Measurements from ENCODE around the gene PACS2. TPM values are rescaled to one million over a fixed set of nuclear protein-coding genes. Genes with fewer than 3 reads are reported as not detected.

The PACS2 gene
- polyA plus RNA-seq, 3 donors = 57.6 to 96.7 (median 86.0) TPM

- no peak for DNase-seq (ENCODE audit: extremely low read depth in 1 of 11, low read depth in 9 of 11, low spot score in 4 of 11)
Observed at GRCh38 chr14:105305791-105306190, 8.8 kb upstream of the PACS2 start.

GRCh38 chr14:105307052-105307727 is 7.4 kb upstream of the PACS2 start:
- no peak for DNase-seq (ENCODE audit: extremely low read depth in 1 of 11, low read depth in 9 of 11, low spot score in 4 of 11)

GRCh38 chr14:105309371-105309770 is 5.2 kb upstream of the PACS2 start:
- no peak for DNase-seq (ENCODE audit: extremely low read depth in 1 of 11, low read depth in 9 of 11, low spot score in 4 of 11)

- no peak for DNase-seq (ENCODE audit: extremely low read depth in 1 of 11, low read depth in 9 of 11, low spot score in 4 of 11)
Observed at GRCh38 chr14:105311838-105312237, 2.7 kb upstream of the PACS2 start.

- no peak for DNase-seq (ENCODE audit: extremely low read depth in 1 of 11, low read depth in 9 of 11, low spot score in 4 of 11)
Observed at GRCh38 chr14:105312973-105313372, 1.6 kb upstream of the PACS2 start.

- DNase-seq (ENCODE audit: extremely low read depth in 1 of 11, low read depth in 9 of 11, low spot score in 4 of 11) = no peak
Observed at GRCh38 chr14:105313381-105314286, 914 bp upstream of the PACS2 start.

GRCh38 chr14:105315211-105315721 is 718 bp downstream of the PACS2 start:
- no peak for DNase-seq (ENCODE audit: extremely low read depth in 1 of 11, low read depth in 9 of 11, low spot score in 4 of 11)

- DNase-seq (ENCODE audit: extremely low read depth in 1 of 11, low read depth in 9 of 11, low spot score in 4 of 11) = no peak
Observed at GRCh38 chr14:105315941-105316576, 1.5 kb downstream of the PACS2 start.

GRCh38 chr14:105316577-105316941 is 2.0 kb downstream of the PACS2 start:
- DNase-seq (ENCODE audit: extremely low read depth in 1 of 11, low read depth in 9 of 11, low spot score in 4 of 11) = no peak

- DNase-seq (ENCODE audit: extremely low read depth in 1 of 11, low read depth in 9 of 11, low spot score in 4 of 11) = no peak
Observed at GRCh38 chr14:105316968-105317510, 2.5 kb downstream of the PACS2 start.

GRCh38 chr14:105317546-105317945 is 3.0 kb downstream of the PACS2 start:
- no peak for DNase-seq (ENCODE audit: extremely low read depth in 1 of 11, low read depth in 9 of 11, low spot score in 4 of 11)

- no peak for DNase-seq (ENCODE audit: extremely low read depth in 1 of 11, low read depth in 9 of 11, low spot score in 4 of 11)
Observed at GRCh38 chr14:105322791-105323556, 8.4 kb downstream of the PACS2 start.

- DNase-seq (ENCODE audit: extremely low read depth in 1 of 11, low read depth in 9 of 11, low spot score in 4 of 11) = no peak
Observed at GRCh38 chr14:105323663-105324062, 9.1 kb downstream of the PACS2 start.

GRCh38 chr14:105324080-105324778 is 9.7 kb downstream of the PACS2 start:
- no peak for DNase-seq (ENCODE audit: extremely low read depth in 1 of 11, low read depth in 9 of 11, low spot score in 4 of 11)

- DNase-seq (ENCODE audit: extremely low read depth in 1 of 11, low read depth in 9 of 11, low spot score in 4 of 11) = no peak
Observed at GRCh38 chr14:105324871-105325270, 10.3 kb downstream of the PACS2 start.

GRCh38 chr14:105325303-105325702 is 10.8 kb downstream of the PACS2 start:
- DNase-seq (ENCODE audit: extremely low read depth in 1 of 11, low read depth in 9 of 11, low spot score in 4 of 11) = no peak

GRCh38 chr14:105325716-105326567 is 11.4 kb downstream of the PACS2 start:
- no peak for DNase-seq (ENCODE audit: extremely low read depth in 1 of 11, low read depth in 9 of 11, low spot score in 4 of 11)

- DNase-seq (ENCODE audit: extremely low read depth in 1 of 11, low read depth in 9 of 11, low spot score in 4 of 11) = no peak
Observed at GRCh38 chr14:105326568-105326867, 12.0 kb downstream of the PACS2 start.

Measured in renal cortex interstitium (tissue), 11 donors.